ENCODE results near the gene FTCD.
"Not testable (repeated sequence)": the region's sequence is repeated elsewhere in the genome, so short reads cannot be mapped to it uniquely, and the experiment has no call there.

The FTCD gene

GRCh38 chr21:46183910-46184624 is 28.7 kb upstream of the FTCD start, which contains the start of gene SPATC1L:
SPATC1L (minus strand) TSS chr21:46184459; CDS start chr21:46182816, 1,643 bp downstream.
- no peaks in the 10 kb centered on the region for H3K36me3 ChIP-seq (ENCODE audit: control insufficient read depth, insufficient read depth, low read length)
- H3K4me1 ChIP-seq (ENCODE audit: control insufficient read depth, insufficient read depth, low read length): no peaks in the 10 kb centered on the region
- H3K27me3 ChIP-seq (ENCODE audit: control insufficient read depth, insufficient read depth, low read length): no peaks in the 10 kb centered on the region
- H3K27ac ChIP-seq (ENCODE audit: low read depth, low read length): peak within 1 kb of the TSS; percentile 92
- peak within 1 kb of the TSS; percentile 94 for H3K4me3 ChIP-seq (ENCODE audit: low read length)
- peak within 1 kb of the TSS; percentile 34 for H3K9ac ChIP-seq (ENCODE audit: low read length)

- H3K4me1 ChIP-seq (ENCODE audit: control insufficient read depth, insufficient read depth, low read length); H3K27me3 ChIP-seq (ENCODE audit: control insufficient read depth, insufficient read depth, low read length); H3K36me3 ChIP-seq (ENCODE audit: control insufficient read depth, insufficient read depth, low read length); H3K27ac ChIP-seq (ENCODE audit: low read depth, low read length); H3K9ac ChIP-seq (ENCODE audit: low read length): not testable (repeated sequence)
- H3K4me3 ChIP-seq (ENCODE audit: low read length): peak overlapping the region; percentile 77
These were observed 28.0 kb upstream of the FTCD start for GRCh38 chr21:46183337-46183909.

- Histone ChIP-seq H3K9ac (ENCODE audit: low read length) (no peak overlapping the region), H3K4me3 (ENCODE audit: low read length) (peak overlapping the region; percentile 19), H3K4me1 (ENCODE audit: control insufficient read depth, insufficient read depth, low read length) (no peaks in the 10 kb centered on the region), H3K27ac (ENCODE audit: low read depth, low read length) (no peak overlapping the region), H3K27me3 (ENCODE audit: control insufficient read depth, insufficient read depth, low read length) (no peaks in the 10 kb centered on the region), H3K36me3 (ENCODE audit: control insufficient read depth, insufficient read depth, low read length) (no peaks in the 10 kb centered on the region)
These were observed 27.4 kb upstream of the FTCD start for GRCh38 chr21:46182548-46183336.

- Histone ChIP-seq H3K27ac (ENCODE audit: low read depth, low read length) (no peak overlapping the region), H3K36me3 (ENCODE audit: control insufficient read depth, insufficient read depth, low read length) (no peaks in the 10 kb centered on the region)
These were observed 26.7 kb upstream of the FTCD start for GRCh38 chr21:46181953-46182547.

GRCh38 chr21:46181436-46181835 is 26.1 kb upstream of the FTCD start:
- Histone ChIP-seq H3K4me3 (ENCODE audit: low read length) (no peak overlapping the region), H3K4me1 (ENCODE audit: control insufficient read depth, insufficient read depth, low read length) (no peaks in the 10 kb centered on the region), H3K27me3 (ENCODE audit: control insufficient read depth, insufficient read depth, low read length) (no peaks in the 10 kb centered on the region), H3K36me3 (ENCODE audit: control insufficient read depth, insufficient read depth, low read length) (no peaks in the 10 kb centered on the region), H3K27ac (ENCODE audit: low read depth, low read length) (no peak overlapping the region), H3K9ac (ENCODE audit: low read length) (no peak overlapping the region)

More at GRCh38 chr21:46181953-46182547, 26.7 kb upstream of the FTCD start:
- Histone ChIP-seq H3K9ac (ENCODE audit: low read length) (no peak overlapping the region), H3K27me3 (ENCODE audit: control insufficient read depth, insufficient read depth, low read length) (no peaks in the 10 kb centered on the region), H3K4me1 (ENCODE audit: control insufficient read depth, insufficient read depth, low read length) (no peaks in the 10 kb centered on the region), H3K4me3 (ENCODE audit: low read length) (no peak overlapping the region)

- Histone ChIP-seq H3K4me3 (ENCODE audit: low read length) (no peak overlapping the region), H3K4me1 (ENCODE audit: control insufficient read depth, insufficient read depth, low read length) (no peaks in the 10 kb centered on the region), H3K36me3 (ENCODE audit: control insufficient read depth, insufficient read depth, low read length) (no peaks in the 10 kb centered on the region), H3K27ac (ENCODE audit: low read depth, low read length) (no peak overlapping the region), H3K9ac (ENCODE audit: low read length) (no peak overlapping the region), H3K27me3 (ENCODE audit: control insufficient read depth, insufficient read depth, low read length) (no peaks in the 10 kb centered on the region)
These were observed 25.5 kb upstream of the FTCD start for GRCh38 chr21:46180778-46181391.

- H3K27me3 ChIP-seq (ENCODE audit: control insufficient read depth, insufficient read depth, low read length): no peaks in the 10 kb centered on the region
- no peak overlapping the region for H3K9ac ChIP-seq (ENCODE audit: low read length)
These were observed 24.8 kb upstream of the FTCD start for GRCh38 chr21:46180079-46180722.

GRCh38 chr21:46179708-46180078 is 24.3 kb upstream of the FTCD start:
- no peaks in the 10 kb centered on the region for H3K36me3 ChIP-seq (ENCODE audit: control insufficient read depth, insufficient read depth, low read length)
- H3K27ac ChIP-seq (ENCODE audit: low read depth, low read length): no peak overlapping the region
- no peaks in the 10 kb centered on the region for H3K4me1 ChIP-seq (ENCODE audit: control insufficient read depth, insufficient read depth, low read length)
- H3K27me3 ChIP-seq (ENCODE audit: control insufficient read depth, insufficient read depth, low read length): no peaks in the 10 kb centered on the region
- H3K9ac ChIP-seq (ENCODE audit: low read length): no peak overlapping the region
- H3K4me3 ChIP-seq (ENCODE audit: low read length): no peak overlapping the region

More at GRCh38 chr21:46180079-46180722, 24.8 kb upstream of the FTCD start:
- Histone ChIP-seq H3K36me3 (ENCODE audit: control insufficient read depth, insufficient read depth, low read length) (no peaks in the 10 kb centered on the region), H3K4me3 (ENCODE audit: low read length) (no peak overlapping the region), H3K27ac (ENCODE audit: low read depth, low read length) (no peak overlapping the region), H3K4me1 (ENCODE audit: control insufficient read depth, insufficient read depth, low read length) (no peaks in the 10 kb centered on the region)

- no peak overlapping the region for H3K27ac ChIP-seq (ENCODE audit: low read depth, low read length)
- H3K9ac ChIP-seq (ENCODE audit: low read length): no peak overlapping the region
- no peaks in the 10 kb centered on the region for H3K36me3 ChIP-seq (ENCODE audit: control insufficient read depth, insufficient read depth, low read length)
- H3K4me3 ChIP-seq (ENCODE audit: low read length): no peak overlapping the region
- no peaks in the 10 kb centered on the region for H3K4me1 ChIP-seq (ENCODE audit: control insufficient read depth, insufficient read depth, low read length)
- no peaks in the 10 kb centered on the region for H3K27me3 ChIP-seq (ENCODE audit: control insufficient read depth, insufficient read depth, low read length)
These were observed 23.6 kb upstream of the FTCD start for GRCh38 chr21:46178961-46179360.

GRCh38 chr21:46176443-46177129 is 21.2 kb upstream of the FTCD start:
- not testable (repeated sequence) for H3K4me3 ChIP-seq (ENCODE audit: low read length); H3K27ac ChIP-seq (ENCODE audit: low read depth, low read length); H3K36me3 ChIP-seq (ENCODE audit: control insufficient read depth, insufficient read depth, low read length); H3K27me3 ChIP-seq (ENCODE audit: control insufficient read depth, insufficient read depth, low read length); H3K4me1 ChIP-seq (ENCODE audit: control insufficient read depth, insufficient read depth, low read length); H3K9ac ChIP-seq (ENCODE audit: low read length)

- Histone ChIP-seq H3K4me3 (ENCODE audit: low read length) (no peak overlapping the region), H3K27ac (ENCODE audit: low read depth, low read length) (no peak overlapping the region), H3K27me3 (ENCODE audit: control insufficient read depth, insufficient read depth, low read length) (no peaks in the 10 kb centered on the region), H3K4me1 (ENCODE audit: control insufficient read depth, insufficient read depth, low read length) (no peaks in the 10 kb centered on the region), H3K9ac (ENCODE audit: low read length) (no peak overlapping the region), H3K36me3 (ENCODE audit: control insufficient read depth, insufficient read depth, low read length) (no peaks in the 10 kb centered on the region)
These were observed 18.2 kb upstream of the FTCD start for GRCh38 chr21:46173573-46173972.
